Mesendoderm (in vitro differentiated cells): ENCODE results near the gene MEIKIN.
"Not testable (repeated sequence)": the region's sequence is repeated elsewhere in the genome, so short reads cannot be mapped to it uniquely, and the experiment has no call there.

Experiments used
- DNase-seq: peaks from one replicate; pipeline ENCODE4 v3.0.0; 2013
- H2AK5ac ChIP-seq: 2 replicates; pipeline ENCODE4 v1.6.1; 2013; ENCODE audit warnings: low read length, inconsistent platforms
- H2BK120ac ChIP-seq: 2 replicates; pipeline ENCODE4 v1.6.1; 2013; ENCODE audit warnings: low read depth, mild to moderate bottlenecking, low read length, moderate library complexity, mixed read lengths
- H2BK15ac ChIP-seq: replicated peaks from 2 replicates; pipeline ENCODE4 v1.6.1; 2013; ENCODE audit warnings: low read depth, mild to moderate bottlenecking, moderate library complexity
- H2BK5ac ChIP-seq: 2 replicates; pipeline ENCODE4 v1.6.1; 2013; ENCODE audit warnings: low read length, inconsistent platforms
- H3K18ac ChIP-seq: 2 replicates; pipeline ENCODE4 v1.6.1; 2013; ENCODE audit warnings: mild to moderate bottlenecking, low read length, mixed read lengths
- H3K23ac ChIP-seq: one replicate; pipeline ENCODE4 v1.6.1; 2013; ENCODE audit warnings: low read length
- H3K27ac ChIP-seq: 2 replicates; pipeline ENCODE4 v1.5.1; 2013; ENCODE audit warnings: low read depth, mild to moderate bottlenecking, inconsistent platforms, low read length, moderate library complexity
- H3K27me3 ChIP-seq: 2 replicates; pipeline ENCODE4 v1.6.1; 2013; ENCODE audit warnings: low read length, control low read depth, mild to moderate bottlenecking, inconsistent platforms; ENCODE audit not compliant: insufficient read depth, poor library complexity
- H3K36me3 ChIP-seq: 2 replicates; pipeline ENCODE4 v1.6.1; 2013; ENCODE audit warnings: low read length, inconsistent platforms; ENCODE audit not compliant: control insufficient read depth, insufficient read depth
- H3K4ac ChIP-seq: one replicate; pipeline ENCODE4 v1.6.1; 2013; ENCODE audit warnings: low read depth, mild to moderate bottlenecking, low read length, moderate library complexity
- H3K4me1 ChIP-seq: 2 replicates; pipeline ENCODE4 v1.6.1; 2013; ENCODE audit warnings: low read depth, low read length, inconsistent platforms; ENCODE audit not compliant: control insufficient read depth
- H3K4me2 ChIP-seq: 2 replicates; pipeline ENCODE4 v1.6.1; 2013; ENCODE audit warnings: low read length
- H3K4me3 ChIP-seq: 2 replicates; pipeline ENCODE4 v1.5.1; 2013; ENCODE audit warnings: mild to moderate bottlenecking, low read length
- H3K56ac ChIP-seq: one replicate; pipeline ENCODE4 v1.6.1; 2013; ENCODE audit warnings: low read length
- H3K79me1 ChIP-seq: 2 replicates; pipeline ENCODE4 v1.6.1; 2013; ENCODE audit warnings: low read length, inconsistent platforms
- H3K79me2 ChIP-seq: 2 replicates; pipeline ENCODE4 v1.6.1; 2013; ENCODE audit warnings: mild to moderate bottlenecking, low read length; ENCODE audit not compliant: control insufficient read depth, insufficient read depth
- H3K9ac ChIP-seq: 2 replicates; pipeline ENCODE4 v1.6.1; 2013; ENCODE audit warnings: low read length, inconsistent platforms
- H4K5ac ChIP-seq: one replicate; pipeline ENCODE4 v1.6.1; 2013; ENCODE audit warnings: low read length
- H4K8ac ChIP-seq: one replicate; pipeline ENCODE4 v1.6.1; 2013; ENCODE audit warnings: low read depth, mild to moderate bottlenecking, control low read depth, low read length, moderate library complexity
- WGBS: extraction: QIAGEN DNeasy Blood & Tissue Kit; methylation state at CpG from one replicate; pipeline ENCODE4 v1.1.7; 2013; ENCODE audit warnings: low lambda C conversion rate, missing lambda C conversion rate; ENCODE audit not compliant: insufficient coverage; ENCODE audit errors: extremely low coverage; 5-methylcytosine and 5-hydroxymethylcytosine counted together

The MEIKIN gene

DNA sequence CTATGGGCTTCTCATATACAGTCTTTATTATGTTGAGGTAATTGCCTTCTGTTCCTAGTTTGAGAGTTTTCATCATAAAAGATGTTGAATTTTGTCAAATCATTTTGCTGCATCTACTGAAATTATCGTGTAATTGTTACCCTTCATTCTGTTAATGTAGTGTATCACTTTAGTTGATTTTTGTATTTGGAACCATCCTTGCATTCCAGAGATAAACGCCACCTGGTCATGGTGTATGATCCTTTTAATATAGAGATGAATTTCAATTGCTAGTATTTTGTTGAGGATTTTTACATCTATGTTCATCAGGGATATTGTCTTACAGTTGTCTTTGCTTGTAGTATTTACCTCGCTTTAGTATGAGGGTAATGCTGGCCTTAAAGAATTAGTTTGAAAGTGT lies 19.3 kb downstream of the MEIKIN start:
- Histone ChIP-seq H4K8ac (no peak overlapping the region), H3K4me2 (no peak overlapping the region), H2AK5ac (no peak overlapping the region), H3K4me3 (no peak overlapping the region), H3K79me1 (no peaks in the 10 kb centered on the region), H4K5ac (no peak overlapping the region), H3K4me1 (no peaks in the 10 kb centered on the region), H3K23ac (no peak overlapping the region), H3K18ac (no peak overlapping the region), H3K56ac (no peak overlapping the region), H3K36me3 (no peaks in the 10 kb centered on the region), H2BK120ac (no peak overlapping the region), H3K27me3 (no peaks in the 10 kb centered on the region), H3K79me2 (no peaks in the 10 kb centered on the region), H3K4ac (no peak overlapping the region), H2BK5ac (no peak overlapping the region), H3K27ac (no peak overlapping the region), H3K9ac (no peak overlapping the region), H2BK15ac (no peak overlapping the region)
- DNase-seq = no peak
- WGBS = no CpG with 5 or more reads among the region's 3 CpGs

DNA sequence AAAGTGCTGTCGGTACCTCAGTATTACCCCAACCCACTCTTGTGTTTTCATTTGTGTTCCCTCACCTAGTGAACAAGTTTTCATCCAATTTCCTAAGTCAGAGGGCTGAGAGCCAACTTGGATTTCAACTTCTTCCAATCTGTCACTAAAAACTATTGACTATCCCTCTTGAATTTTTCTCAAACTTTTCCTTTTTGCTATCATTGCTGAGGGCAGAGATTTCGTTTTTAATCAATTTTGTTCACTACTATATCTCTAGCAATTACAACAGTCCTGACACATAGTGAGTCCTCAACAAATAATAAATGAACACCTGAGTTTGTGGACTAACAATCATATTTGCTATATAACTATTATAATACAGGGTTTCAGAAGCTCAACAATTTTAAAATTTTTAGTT lies 29.0 kb downstream of the MEIKIN start:
- no peak for DNase-seq
- no peak overlapping the region for H4K8ac ChIP-seq
- no peaks in the 10 kb centered on the region for H3K79me1 ChIP-seq
- no peak overlapping the region for H2BK15ac ChIP-seq
- no peak overlapping the region for H2AK5ac ChIP-seq
- WGBS = no CpG with 5 or more reads among the region's 2 CpGs
- H3K4me3 ChIP-seq = no peak overlapping the region
- no peak overlapping the region for H3K27ac ChIP-seq
- H3K4me2 ChIP-seq = no peak overlapping the region
- no peaks in the 10 kb centered on the region for H3K36me3 ChIP-seq
- H3K9ac ChIP-seq = no peak overlapping the region
- no peak overlapping the region for H3K23ac ChIP-seq
- no peak overlapping the region for H4K5ac ChIP-seq
- H3K4ac ChIP-seq = no peak overlapping the region
- no peak overlapping the region for H2BK5ac ChIP-seq
- peaks cover 5% of the 10 kb centered on the region for H3K27me3 ChIP-seq
- no peaks in the 10 kb centered on the region for H3K4me1 ChIP-seq
- H3K18ac ChIP-seq = no peak overlapping the region
- no peak overlapping the region for H3K56ac ChIP-seq
- no peak overlapping the region for H2BK120ac ChIP-seq
- no peaks in the 10 kb centered on the region for H3K79me2 ChIP-seq

DNA sequence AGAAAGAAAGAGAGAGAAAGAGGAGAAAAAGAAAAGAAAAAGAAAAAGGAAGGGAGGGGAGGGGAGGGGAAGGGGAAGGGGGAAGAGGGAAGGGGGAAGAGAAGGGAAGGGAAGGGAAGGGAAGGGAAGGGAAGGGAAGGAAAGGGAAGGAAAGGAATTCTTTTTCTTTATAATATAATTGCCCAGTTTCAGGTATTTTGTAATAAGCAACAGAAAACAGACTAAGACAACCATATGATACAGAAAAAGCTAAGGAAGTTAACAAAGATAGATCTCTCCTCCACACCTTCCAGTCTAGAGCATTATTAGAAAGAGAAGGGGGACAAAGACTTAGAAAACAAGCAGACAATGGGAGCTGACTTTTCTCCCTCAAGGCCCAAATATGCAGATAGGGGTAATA lies 31.0 kb downstream of the MEIKIN start:
- Histone ChIP-seq H3K9ac (no peak overlapping the region), H3K56ac (no peak overlapping the region), H3K79me1 (no peaks in the 10 kb centered on the region), H2BK15ac (no peak overlapping the region), H3K4me3 (no peak overlapping the region), H2BK120ac (no peak overlapping the region), H3K18ac (no peak overlapping the region), H3K4me1 (no peaks in the 10 kb centered on the region), H4K8ac (no peak overlapping the region), H3K79me2 (no peaks in the 10 kb centered on the region), H3K4ac (no peak overlapping the region), H3K4me2 (no peak overlapping the region), H3K23ac (no peak overlapping the region), H2BK5ac (no peak overlapping the region), H3K27ac (no peak overlapping the region), H3K27me3 (peaks cover 5% of the 10 kb centered on the region), H4K5ac (no peak overlapping the region), H2AK5ac (no peak overlapping the region), H3K36me3 (no peaks in the 10 kb centered on the region)
- no peak for DNase-seq

DNA sequence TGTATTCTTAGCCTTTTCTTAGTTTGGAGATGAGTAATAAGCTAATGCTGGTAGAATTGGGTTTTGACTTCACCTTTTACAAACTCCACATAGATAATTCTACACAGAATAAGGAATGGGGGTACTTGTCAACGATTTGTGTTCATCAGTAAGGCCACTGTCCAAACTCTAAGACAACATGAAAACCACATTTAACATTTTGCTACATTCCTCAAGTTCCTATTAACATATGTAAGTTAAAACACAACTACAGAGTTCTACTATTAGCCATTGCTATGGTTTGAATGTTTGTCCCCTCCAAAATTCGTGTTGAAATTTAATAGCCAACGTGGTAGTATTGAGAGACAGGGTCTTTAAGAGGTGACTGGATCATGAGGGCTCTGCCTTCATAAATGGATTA lies 31.9 kb downstream of the MEIKIN start:
- H3K9ac ChIP-seq = no peak overlapping the region
- no CpG with 5 or more reads among the region's 3 CpGs for WGBS
- no peak overlapping the region for H3K18ac ChIP-seq
- DNase-seq = no peak
- H2BK15ac ChIP-seq = no peak overlapping the region
- H3K36me3 ChIP-seq = no peaks in the 10 kb centered on the region
- no peak overlapping the region for H4K5ac ChIP-seq
- no peak overlapping the region for H4K8ac ChIP-seq
- no peaks in the 10 kb centered on the region for H3K4me1 ChIP-seq
- H3K27me3 ChIP-seq = peaks cover 5% of the 10 kb centered on the region
- no peak overlapping the region for H2AK5ac ChIP-seq
- no peak overlapping the region for H3K4me2 ChIP-seq
- H3K4ac ChIP-seq = no peak overlapping the region
- no peaks in the 10 kb centered on the region for H3K79me2 ChIP-seq
- no peak overlapping the region for H2BK120ac ChIP-seq
- no peak overlapping the region for H3K4me3 ChIP-seq
- H3K27ac ChIP-seq = no peak overlapping the region
- H2BK5ac ChIP-seq = no peak overlapping the region
- no peak overlapping the region for H3K23ac ChIP-seq
- H3K56ac ChIP-seq = no peak overlapping the region
- H3K79me1 ChIP-seq = no peaks in the 10 kb centered on the region

DNA sequence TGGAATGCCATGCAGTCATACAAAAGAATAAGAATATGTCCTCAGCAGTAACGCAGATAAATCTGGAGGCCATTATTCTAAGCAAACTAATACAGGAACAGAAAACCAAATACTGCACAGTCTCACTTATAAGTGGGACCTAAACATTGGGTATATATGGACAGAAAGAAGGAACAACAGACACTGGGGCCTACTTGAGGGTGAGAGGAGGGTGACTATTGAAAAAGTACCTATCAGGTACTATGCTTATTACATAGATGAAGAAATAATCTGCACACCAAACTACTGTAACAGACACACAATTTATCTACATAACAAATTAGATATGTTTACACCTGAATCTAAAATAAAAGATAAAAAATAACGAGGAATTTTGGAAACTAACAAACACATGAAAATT lies 38.8 kb downstream of the MEIKIN start:
- Histone ChIP-seq H2BK15ac (no peak overlapping the region), H3K4me2 (no peak overlapping the region), H2BK5ac (no peak overlapping the region), H3K79me1 (no peaks in the 10 kb centered on the region), H3K56ac (no peak overlapping the region), H3K18ac (no peak overlapping the region), H3K9ac (no peak overlapping the region), H3K4me3 (no peak overlapping the region), H2BK120ac (no peak overlapping the region), H3K36me3 (no peaks in the 10 kb centered on the region), H4K8ac (no peak overlapping the region), H3K27me3 (no peaks in the 10 kb centered on the region), H3K4me1 (no peaks in the 10 kb centered on the region), H3K79me2 (no peaks in the 10 kb centered on the region), H4K5ac (no peak overlapping the region), H2AK5ac (no peak overlapping the region), H3K23ac (no peak overlapping the region), H3K27ac (no peak overlapping the region), H3K4ac (no peak overlapping the region)
- DNase-seq = no peak
- WGBS = no CpG with 5 or more reads among the region's 2 CpGs

DNA sequence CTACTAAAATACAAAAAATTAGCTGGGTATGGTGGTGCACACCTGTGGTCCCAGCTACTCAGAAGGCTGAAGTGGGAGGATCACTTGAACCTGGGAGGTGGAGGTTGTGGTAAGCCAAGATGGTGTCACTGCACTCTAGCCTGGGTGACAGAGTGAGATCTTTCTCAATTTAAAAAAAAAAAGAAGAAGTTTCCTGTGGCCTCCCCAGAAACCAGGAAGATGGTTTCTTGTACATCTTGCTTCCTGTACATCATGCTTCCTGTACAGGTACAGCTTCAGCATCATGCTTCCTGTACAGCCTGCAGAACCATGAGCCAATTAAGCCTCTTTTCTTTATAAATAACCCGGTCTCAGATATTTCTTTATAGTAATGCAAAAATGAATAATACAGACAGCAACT lies 43.2 kb downstream of the MEIKIN start:
- H4K8ac ChIP-seq, H3K27ac ChIP-seq, H3K79me2 ChIP-seq, H3K27me3 ChIP-seq, H3K79me1 ChIP-seq, DNase-seq, H2BK15ac ChIP-seq, H3K23ac ChIP-seq, H2AK5ac ChIP-seq, H3K4me3 ChIP-seq, H2BK5ac ChIP-seq, H3K9ac ChIP-seq, H3K4ac ChIP-seq, H3K56ac ChIP-seq, H3K4me2 ChIP-seq, H3K36me3 ChIP-seq, H2BK120ac ChIP-seq, H3K4me1 ChIP-seq, H3K18ac ChIP-seq, H4K5ac ChIP-seq: not testable (repeated sequence)
- WGBS = no CpG with 5 or more reads among the region's 1 CpG
